ENCODE results near the gene OTOP2.

The OTOP2 gene

DNA sequence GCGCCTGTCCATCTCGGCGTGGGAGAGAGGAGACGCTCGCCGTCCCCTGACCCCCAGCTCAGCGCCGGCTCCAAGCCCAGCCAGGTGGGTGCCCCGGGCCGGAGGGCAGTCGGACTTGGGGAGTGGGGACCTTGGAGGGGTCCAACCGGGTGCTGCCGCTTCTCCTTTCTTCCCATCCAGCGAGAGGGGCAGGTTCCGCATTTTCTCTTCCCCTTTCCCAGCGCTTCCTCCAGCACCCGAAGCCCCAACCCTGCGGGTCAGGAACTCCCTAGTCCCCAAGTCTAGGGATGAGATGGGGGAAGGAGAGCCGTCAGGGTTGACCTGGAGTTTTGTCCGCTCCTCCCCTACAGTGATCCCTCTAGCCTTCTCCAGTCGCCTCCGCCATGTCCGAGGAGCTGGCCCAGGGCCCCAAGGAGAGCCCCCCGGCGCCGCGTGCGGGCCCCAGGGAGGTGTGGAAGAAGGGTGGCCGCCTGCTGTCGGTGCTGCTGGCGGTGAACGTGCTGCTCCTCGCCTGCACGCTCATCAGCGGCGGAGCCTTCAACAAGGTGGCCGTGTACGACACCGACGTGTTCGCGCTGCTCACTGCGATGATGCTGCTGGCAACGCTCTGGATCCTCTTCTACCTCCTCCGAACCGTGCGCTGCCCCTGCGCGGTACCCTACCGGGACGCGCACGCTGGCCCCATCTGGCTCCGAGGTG lies at the start of gene OTOP2:
Gene OTOP2 (plus strand): TSS at position 24 of the 699 bp plus-strand sequence. CDS start 360 bp downstream, at position 384.
- no peak for TF ChIP-seq CTCF (IDR thresholded peaks at IDR 0.05; ENCODE audit: borderline replicate concordance, control extremely low read depth, extremely low read depth, insufficient read depth, missing control alignments)
- in situ Hi-C loops (cut with MboI; ENCODE audit: low sequenced_read_pairs, unreplicated experiment): loop anchor here (5.0 kb wide), 1 partner anchor 33 kb away; no protein-coding TSS in a partner anchor
- peak; percentile 58 for DNase-seq (ENCODE audit: low spot score)

GRCh38 chr17:74874615-74875037 lies 49.4 kb upstream of the OTOP2 start:
- TF ChIP-seq CTCF (IDR thresholded peaks at IDR 0.05; ENCODE audit: borderline replicate concordance, control extremely low read depth, extremely low read depth, insufficient read depth, missing control alignments): no peak
- no peak for DNase-seq (ENCODE audit: low spot score)
- in situ Hi-C loops (cut with MboI; ENCODE audit: low sequenced_read_pairs, unreplicated experiment): no loop called here

GRCh38 chr17:74875155-74875976 lies 48.7 kb upstream of the OTOP2 start:
- in situ Hi-C loops (cut with MboI; ENCODE audit: low sequenced_read_pairs, unreplicated experiment): no loop called here
- DNase-seq (ENCODE audit: low spot score): no peak
- TF ChIP-seq CTCF (IDR thresholded peaks at IDR 0.05; ENCODE audit: borderline replicate concordance, control extremely low read depth, extremely low read depth, insufficient read depth, missing control alignments): no peak

GRCh38 chr17:74875977-74876593 lies 48.0 kb upstream of the OTOP2 start:
- no peak for TF ChIP-seq CTCF (IDR thresholded peaks at IDR 0.05; ENCODE audit: borderline replicate concordance, control extremely low read depth, extremely low read depth, insufficient read depth, missing control alignments)
- in situ Hi-C loops (cut with MboI; ENCODE audit: low sequenced_read_pairs, unreplicated experiment): no loop called here
- no peak for DNase-seq (ENCODE audit: low spot score)

DNA sequence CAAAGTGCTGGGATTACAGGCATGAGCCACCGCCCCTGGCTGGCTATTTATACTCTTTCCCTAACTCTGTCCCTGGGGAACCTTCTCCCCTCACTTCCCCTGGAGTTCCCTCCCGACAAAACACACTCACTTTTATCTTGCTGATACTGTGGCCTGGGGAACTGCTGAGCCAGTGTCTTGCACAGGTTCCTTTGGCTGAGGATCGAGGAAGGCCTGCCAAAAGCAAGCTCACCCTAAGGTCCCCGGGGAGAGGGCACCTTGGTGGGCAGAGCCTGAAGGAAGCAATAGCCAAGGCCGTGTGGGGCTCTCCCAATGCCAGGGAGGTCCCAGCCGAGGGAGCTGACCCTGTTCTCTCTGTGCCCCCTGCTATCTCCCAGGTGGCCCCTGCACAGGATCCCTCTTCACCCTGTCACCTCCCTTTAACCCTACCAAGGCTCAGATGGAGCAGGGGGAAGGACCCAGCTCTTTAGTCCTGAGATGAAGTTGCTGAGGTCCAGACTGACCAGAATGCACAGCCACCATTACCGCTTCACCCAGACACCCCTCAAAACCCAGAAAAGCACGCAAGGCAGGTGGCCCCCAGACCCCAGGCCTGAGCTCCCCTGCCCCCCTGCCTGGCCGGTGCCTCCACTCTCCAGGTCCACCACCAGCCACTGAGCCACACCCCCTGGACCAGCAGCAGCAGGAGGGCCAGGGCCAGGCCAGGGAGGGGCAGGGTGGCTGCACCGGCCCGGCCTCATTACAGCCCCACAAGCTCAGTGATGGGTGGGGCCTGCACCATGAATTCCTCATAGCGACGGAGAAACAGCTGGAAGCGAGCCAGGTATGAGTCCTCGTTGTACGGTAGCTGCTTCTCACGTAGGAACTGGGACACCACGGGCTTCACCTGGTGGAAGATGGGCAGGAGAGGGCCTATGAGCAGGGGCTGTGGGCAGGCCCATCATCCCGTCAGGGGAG lies 46.2 kb upstream of the OTOP2 start:
- TF ChIP-seq CTCF (IDR thresholded peaks at IDR 0.05; ENCODE audit: borderline replicate concordance, control extremely low read depth, extremely low read depth, insufficient read depth, missing control alignments): no peak
- in situ Hi-C loops (cut with MboI; ENCODE audit: low sequenced_read_pairs, unreplicated experiment): no loop called here
- DNase-seq (ENCODE audit: low spot score): no peak
